ENCODE results near the gene MEIS1. TPM values are rescaled to one million over a fixed set of nuclear protein-coding genes. Genes with fewer than 3 reads are reported as not detected.
A peak's percentile ranks its signal among the peaks of the same experiment; 100 is the strongest.

The MEIS1 gene
- total RNA-seq, 1 experiment from 2014 or later: 4.4 TPM

DNA sequence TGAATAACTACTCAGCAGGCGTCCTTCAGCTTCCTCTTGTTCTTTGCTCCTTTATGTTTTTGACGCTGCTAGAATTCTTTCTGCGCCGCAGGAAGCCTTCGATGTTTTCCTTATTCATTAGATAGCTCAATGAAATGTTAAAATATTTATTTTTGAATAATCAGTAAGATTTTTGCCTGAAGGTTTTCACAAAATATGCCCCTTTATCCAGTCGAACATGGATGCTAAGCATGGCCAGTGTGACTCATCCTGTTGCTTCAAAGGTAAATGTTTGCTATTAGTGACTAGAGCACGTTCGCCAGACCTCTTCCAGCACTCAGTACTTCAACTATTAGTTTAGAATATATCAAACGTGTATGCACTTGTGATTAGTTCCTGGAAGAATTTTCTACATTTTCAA lies 7.6 kb upstream of the MEIS1 start:
- H3K27ac Mint-ChIP-seq (ENCODE audit: low read depth, unreplicated experiment): no peak overlapping the region
- H3K9me3 Mint-ChIP-seq (ENCODE audit: unreplicated experiment): no peaks in the 10 kb centered on the region

DNA sequence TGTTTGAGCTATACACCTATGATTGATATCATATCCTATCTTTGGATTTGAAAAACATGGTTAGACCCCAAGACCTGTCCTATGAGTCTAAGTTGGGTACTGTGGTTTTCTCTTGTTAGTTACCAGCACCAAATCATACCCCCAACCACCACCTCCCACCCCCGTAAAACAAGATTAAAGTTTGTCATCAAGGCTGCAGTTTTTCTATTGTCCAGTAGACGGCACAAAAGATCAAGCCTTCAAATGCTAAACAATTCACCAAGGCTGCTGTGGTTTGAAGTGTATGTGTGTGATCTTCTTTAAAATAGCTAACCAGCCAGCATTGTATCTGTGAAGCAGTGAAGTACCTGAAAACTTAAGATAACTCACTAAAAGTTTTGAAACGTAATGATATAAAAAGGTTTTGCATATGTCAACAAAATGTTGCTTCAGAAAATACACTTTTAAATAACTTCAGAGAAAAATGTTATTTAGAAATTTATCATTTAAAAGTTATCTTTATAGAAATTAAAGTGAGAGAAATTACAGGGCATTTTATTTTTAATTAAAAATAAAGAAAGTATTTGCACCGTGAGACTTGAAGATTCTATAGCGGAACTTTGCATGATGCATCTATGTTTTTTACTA lies 5.8 kb upstream of the MEIS1 start:
- Mint-ChIP-seq H3K27me3 (ENCODE audit: insufficient read depth, unreplicated experiment) (peaks cover 11% of the 10 kb centered on the region), H3K36me3 (ENCODE audit: insufficient read depth, unreplicated experiment) (no peaks in the 10 kb centered on the region), H3K4me3 (ENCODE audit: unreplicated experiment) (no peak overlapping the region), H3K27ac (ENCODE audit: low read depth, unreplicated experiment) (no peak overlapping the region), H3K4me1 (ENCODE audit: insufficient read depth, unreplicated experiment) (no peaks in the 10 kb centered on the region), H3K9me3 (ENCODE audit: unreplicated experiment) (no peaks in the 10 kb centered on the region)
- intact Hi-C loops (cut with micrococcal nuclease): loop anchor here (1.0 to 5.0 kb wide), 9 partner anchors 146 to 1411 kb away; no protein-coding TSS in a partner anchor
- TF ChIP-seq CTCF (IDR thresholded peaks at IDR 0.05; ENCODE audit: unreplicated experiment): peak; percentile 78
- DNase-seq (ENCODE audit: unreplicated experiment): peak; percentile 71
- ChIA-PET POLR2A (interaction anchor here (0.8 to 1.7 kb wide), 3 partner anchors 39 to 790 kb away, joined by 3 to 6 read pairs (median 4); no protein-coding TSS in a partner anchor), CTCF (interaction anchor here (0.5 to 1.9 kb wide), 22 partner anchors 10 to 1602 kb away, joined by 3 to 10 read pairs (median 4); no protein-coding TSS in a partner anchor)
- BruUV-seq (replicated peaks): no TSS peak

More for the DNA sequence above, 7.6 kb upstream of the MEIS1 start:
- ChIA-PET POLR2A (interaction anchor here (0.7 kb wide), 1 partner anchor 1060 kb away, joined by 4 read pairs; no protein-coding TSS in a partner anchor), CTCF (interaction anchor here (0.6 to 1.1 kb wide), 13 partner anchors 11 to 1558 kb away, joined by 3 to 5 read pairs (median 4); no protein-coding TSS in a partner anchor)
- BruUV-seq (replicated peaks): no TSS peak
- Mint-ChIP-seq H3K27me3 (ENCODE audit: insufficient read depth, unreplicated experiment) (peaks cover 11% of the 10 kb centered on the region), H3K4me1 (ENCODE audit: insufficient read depth, unreplicated experiment) (no peaks in the 10 kb centered on the region), H3K4me3 (ENCODE audit: unreplicated experiment) (no peak overlapping the region), H3K36me3 (ENCODE audit: insufficient read depth, unreplicated experiment) (no peaks in the 10 kb centered on the region)
- peak; percentile 18 for DNase-seq (ENCODE audit: unreplicated experiment)
- intact Hi-C loops (cut with micrococcal nuclease): loop anchor here (5.0 kb wide), 3 partner anchors 705 to 1035 kb away; no protein-coding TSS in a partner anchor
- no peak for TF ChIP-seq CTCF (IDR thresholded peaks at IDR 0.05; ENCODE audit: unreplicated experiment)

DNA sequence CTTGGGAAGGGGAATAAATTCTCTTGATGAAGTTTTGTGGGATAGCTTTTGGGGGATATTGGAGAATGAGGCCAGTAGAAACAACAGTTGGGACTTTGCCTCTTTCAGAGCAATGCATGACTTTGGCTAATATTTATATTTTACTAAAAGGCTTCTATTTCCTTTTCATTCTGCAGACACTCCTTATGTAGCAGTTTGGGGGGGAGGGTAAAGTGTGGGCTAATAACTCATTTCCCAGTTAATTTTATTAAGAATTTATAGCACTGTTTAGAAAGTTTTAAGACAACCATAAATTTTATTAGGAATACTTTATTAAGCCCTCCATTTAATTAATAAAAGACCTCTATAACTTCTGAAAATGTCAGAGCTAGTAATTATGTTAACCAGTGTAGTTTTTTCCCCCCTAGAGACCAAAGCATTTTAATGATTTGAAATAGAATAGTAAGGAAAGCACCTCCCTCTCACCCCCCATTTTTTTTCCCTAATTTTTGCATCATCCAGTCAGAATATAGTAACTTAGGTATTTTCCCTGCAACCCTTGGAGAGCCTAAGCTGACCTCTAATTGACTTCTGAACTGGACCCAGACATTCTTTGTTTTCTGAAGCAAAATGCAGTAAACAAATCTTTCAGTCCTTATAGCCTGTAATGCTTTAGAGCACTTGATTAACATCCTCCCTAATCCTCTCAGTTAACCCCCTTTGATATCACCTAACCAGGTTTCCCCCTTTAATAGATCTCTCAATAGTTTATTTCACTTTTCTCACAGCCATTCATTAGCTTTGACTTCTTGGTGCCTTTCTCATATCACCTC lies 5.0 kb upstream of the MEIS1 start:
- no peaks in the 10 kb centered on the region for H3K36me3 Mint-ChIP-seq (ENCODE audit: insufficient read depth, unreplicated experiment)
- CTCF ChIA-PET: interaction anchor here (0.5 to 1.9 kb wide), 21 partner anchors 13 to 1601 kb away, joined by 3 to 10 read pairs (median 3); no protein-coding TSS in a partner anchor
- H3K9me3 Mint-ChIP-seq (ENCODE audit: unreplicated experiment): no peaks in the 10 kb centered on the region
- H3K27me3 Mint-ChIP-seq (ENCODE audit: insufficient read depth, unreplicated experiment): peaks cover 11% of the 10 kb centered on the region
- BruUV-seq (replicated peaks): no TSS peak
- DNase-seq (ENCODE audit: unreplicated experiment): no peak
- no peaks in the 10 kb centered on the region for H3K4me1 Mint-ChIP-seq (ENCODE audit: insufficient read depth, unreplicated experiment)
- intact Hi-C loops (cut with micrococcal nuclease): loop anchor here (1.0 to 5.0 kb wide), 11 partner anchors 145 to 1410 kb away; no protein-coding TSS in a partner anchor
- TF ChIP-seq CTCF (IDR thresholded peaks at IDR 0.05; ENCODE audit: unreplicated experiment): no peak
- POLR2A ChIA-PET: interaction anchor here (0.8 to 1.7 kb wide), 4 partner anchors 39 to 791 kb away, joined by 3 to 7 read pairs (median 5); no protein-coding TSS in a partner anchor
- H3K27ac Mint-ChIP-seq (ENCODE audit: low read depth, unreplicated experiment): no peak overlapping the region
- no peak overlapping the region for H3K4me3 Mint-ChIP-seq (ENCODE audit: unreplicated experiment)
